Measurements from ENCODE around the gene SERINC5. TPM values are rescaled to one million over a fixed set of nuclear protein-coding genes. Genes with fewer than 3 reads are reported as not detected.

SERINC5 gene
- total RNA-seq, 1 donor from 2014 or later: 8.3 TPM

GRCh38 chr5:80082731-80083100 is 173.1 kb downstream of the SERINC5 start:
- TF ChIP-seq, protein P1, sequence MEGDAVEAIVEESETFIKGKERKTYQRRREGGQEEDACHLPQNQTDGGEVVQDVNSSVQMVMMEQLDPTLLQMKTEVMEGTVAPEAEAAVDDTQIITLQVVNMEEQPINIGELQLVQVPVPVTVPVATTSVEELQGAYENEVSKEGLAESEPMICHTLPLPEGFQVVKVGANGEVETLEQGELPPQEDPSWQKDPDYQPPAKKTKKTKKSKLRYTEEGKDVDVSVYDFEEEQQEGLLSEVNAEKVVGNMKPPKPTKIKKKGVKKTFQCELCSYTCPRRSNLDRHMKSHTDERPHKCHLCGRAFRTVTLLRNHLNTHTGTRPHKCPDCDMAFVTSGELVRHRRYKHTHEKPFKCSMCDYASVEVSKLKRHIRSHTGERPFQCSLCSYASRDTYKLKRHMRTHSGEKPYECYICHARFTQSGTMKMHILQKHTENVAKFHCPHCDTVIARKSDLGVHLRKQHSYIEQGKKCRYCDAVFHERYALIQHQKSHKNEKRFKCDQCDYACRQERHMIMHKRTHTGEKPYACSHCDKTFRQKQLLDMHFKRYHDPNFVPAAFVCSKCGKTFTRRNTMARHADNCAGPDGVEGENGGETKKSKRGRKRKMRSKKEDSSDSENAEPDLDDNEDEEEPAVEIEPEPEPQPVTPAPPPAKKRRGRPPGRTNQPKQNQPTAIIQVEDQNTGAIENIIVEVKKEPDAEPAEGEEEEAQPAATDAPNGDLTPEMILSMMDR (conservative IDR thresholded peaks at IDR 0.05): peak; percentile 72
- H3K27me3 Mint-ChIP-seq (ENCODE audit: low read depth): no peaks in the 10 kb centered on the region
- peak; percentile 33 for DNase-seq (ENCODE audit: low read depth, low spot score)
- H3K4me3 Mint-ChIP-seq: no peak overlapping the region
- no peaks in the 10 kb centered on the region for H3K9me3 Mint-ChIP-seq
- H3K4me1 Mint-ChIP-seq: peaks cover 16% of the 10 kb centered on the region
- no peaks in the 10 kb centered on the region for H3K36me3 Mint-ChIP-seq (ENCODE audit: low read depth)
- H3K27ac Mint-ChIP-seq (ENCODE audit: unreplicated experiment): no peak overlapping the region

GRCh38 chr5:80082281-80082680 is 173.6 kb downstream of the SERINC5 start:
- no peak overlapping the region for H3K27ac Mint-ChIP-seq (ENCODE audit: unreplicated experiment)
- peaks cover 15% of the 10 kb centered on the region for H3K4me1 Mint-ChIP-seq
- TF ChIP-seq, protein P1 (conservative IDR thresholded peaks at IDR 0.05): no peak
- no peak overlapping the region for H3K4me3 Mint-ChIP-seq
- H3K27me3 Mint-ChIP-seq (ENCODE audit: low read depth): no peaks in the 10 kb centered on the region
- H3K36me3 Mint-ChIP-seq (ENCODE audit: low read depth): no peaks in the 10 kb centered on the region
- DNase-seq (ENCODE audit: low read depth, low spot score): no peak
- no peaks in the 10 kb centered on the region for H3K9me3 Mint-ChIP-seq

- no peak for DNase-seq (ENCODE audit: low read depth, low spot score)
- no peaks in the 10 kb centered on the region for H3K27me3 Mint-ChIP-seq (ENCODE audit: low read depth)
- TF ChIP-seq, protein P1 (conservative IDR thresholded peaks at IDR 0.05): no peak
- H3K36me3 Mint-ChIP-seq (ENCODE audit: low read depth): no peaks in the 10 kb centered on the region
- peaks cover 6% of the 10 kb centered on the region for H3K4me1 Mint-ChIP-seq
- H3K27ac Mint-ChIP-seq (ENCODE audit: unreplicated experiment): no peak overlapping the region
- H3K9me3 Mint-ChIP-seq: no peaks in the 10 kb centered on the region
- H3K4me3 Mint-ChIP-seq: no peak overlapping the region
These were observed 176.9 kb downstream of the SERINC5 start for GRCh38 chr5:80078921-80079320.

- H3K9me3 Mint-ChIP-seq: no peaks in the 10 kb centered on the region
- H3K4me1 Mint-ChIP-seq: no peaks in the 10 kb centered on the region
- H3K27me3 Mint-ChIP-seq (ENCODE audit: low read depth): no peaks in the 10 kb centered on the region
- no peaks in the 10 kb centered on the region for H3K36me3 Mint-ChIP-seq (ENCODE audit: low read depth)
- TF ChIP-seq, protein P1 (conservative IDR thresholded peaks at IDR 0.05): no peak
- DNase-seq (ENCODE audit: low read depth, low spot score): no peak
- no peak overlapping the region for H3K4me3 Mint-ChIP-seq
- no peak overlapping the region for H3K27ac Mint-ChIP-seq (ENCODE audit: unreplicated experiment)
These were observed 178.7 kb downstream of the SERINC5 start for GRCh38 chr5:80077051-80077714.

GRCh38 chr5:80076131-80077050 is 179.5 kb downstream of the SERINC5 start:
- H3K36me3 Mint-ChIP-seq (ENCODE audit: low read depth): no peaks in the 10 kb centered on the region
- no peak overlapping the region for H3K27ac Mint-ChIP-seq (ENCODE audit: unreplicated experiment)
- no peak for DNase-seq (ENCODE audit: low read depth, low spot score)
- no peaks in the 10 kb centered on the region for H3K4me1 Mint-ChIP-seq
- TF ChIP-seq, protein P1 (conservative IDR thresholded peaks at IDR 0.05): no peak
- no peaks in the 10 kb centered on the region for H3K27me3 Mint-ChIP-seq (ENCODE audit: low read depth)
- no peaks in the 10 kb centered on the region for H3K9me3 Mint-ChIP-seq
- H3K4me3 Mint-ChIP-seq: no peak overlapping the region
